ENCODE results near the gene HSD3B7.

The HSD3B7 gene

DNA sequence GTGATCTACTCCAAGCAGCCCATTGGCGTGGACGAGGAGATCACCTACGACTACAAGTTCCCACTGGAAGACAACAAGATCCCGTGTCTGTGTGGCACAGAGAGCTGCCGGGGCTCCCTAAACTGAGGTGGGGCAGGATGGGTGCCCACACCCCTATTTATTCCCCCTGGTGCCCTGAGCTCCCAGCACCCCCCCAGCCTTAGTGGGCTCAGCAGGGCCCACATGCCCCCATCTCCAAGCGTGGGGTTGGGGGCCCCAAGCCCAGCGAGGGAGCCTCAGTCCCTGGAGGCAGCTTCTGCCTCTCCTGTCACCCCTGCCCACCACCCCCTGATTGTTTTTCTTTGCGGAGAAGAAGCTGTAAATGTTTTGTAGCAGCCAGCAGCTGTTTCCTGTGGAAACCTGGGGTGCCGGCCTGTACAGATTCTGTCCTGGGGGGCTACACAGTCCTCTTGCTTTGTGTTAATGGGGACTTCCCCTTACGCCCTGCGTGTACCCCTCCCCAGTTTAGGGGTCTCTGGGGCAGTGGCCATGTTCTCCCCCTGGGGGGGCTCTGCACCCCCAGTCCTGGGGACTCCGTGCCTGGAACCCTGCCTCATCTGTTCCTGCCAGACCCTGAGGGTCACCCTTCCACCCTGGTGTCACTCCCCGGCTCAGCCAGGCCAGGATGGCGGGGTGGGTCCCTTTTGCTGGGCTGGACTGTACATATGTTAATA is 953 bp upstream of the HSD3B7 start:
- TF ChIP-seq, protein P1, sequence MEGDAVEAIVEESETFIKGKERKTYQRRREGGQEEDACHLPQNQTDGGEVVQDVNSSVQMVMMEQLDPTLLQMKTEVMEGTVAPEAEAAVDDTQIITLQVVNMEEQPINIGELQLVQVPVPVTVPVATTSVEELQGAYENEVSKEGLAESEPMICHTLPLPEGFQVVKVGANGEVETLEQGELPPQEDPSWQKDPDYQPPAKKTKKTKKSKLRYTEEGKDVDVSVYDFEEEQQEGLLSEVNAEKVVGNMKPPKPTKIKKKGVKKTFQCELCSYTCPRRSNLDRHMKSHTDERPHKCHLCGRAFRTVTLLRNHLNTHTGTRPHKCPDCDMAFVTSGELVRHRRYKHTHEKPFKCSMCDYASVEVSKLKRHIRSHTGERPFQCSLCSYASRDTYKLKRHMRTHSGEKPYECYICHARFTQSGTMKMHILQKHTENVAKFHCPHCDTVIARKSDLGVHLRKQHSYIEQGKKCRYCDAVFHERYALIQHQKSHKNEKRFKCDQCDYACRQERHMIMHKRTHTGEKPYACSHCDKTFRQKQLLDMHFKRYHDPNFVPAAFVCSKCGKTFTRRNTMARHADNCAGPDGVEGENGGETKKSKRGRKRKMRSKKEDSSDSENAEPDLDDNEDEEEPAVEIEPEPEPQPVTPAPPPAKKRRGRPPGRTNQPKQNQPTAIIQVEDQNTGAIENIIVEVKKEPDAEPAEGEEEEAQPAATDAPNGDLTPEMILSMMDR (IDR thresholded peaks at IDR 0.05; ENCODE audit: low read depth, low read length) = no peak
- no peak overlapping the region for H3K4me3 ChIP-seq (ENCODE audit: low read depth, low read length)

DNA sequence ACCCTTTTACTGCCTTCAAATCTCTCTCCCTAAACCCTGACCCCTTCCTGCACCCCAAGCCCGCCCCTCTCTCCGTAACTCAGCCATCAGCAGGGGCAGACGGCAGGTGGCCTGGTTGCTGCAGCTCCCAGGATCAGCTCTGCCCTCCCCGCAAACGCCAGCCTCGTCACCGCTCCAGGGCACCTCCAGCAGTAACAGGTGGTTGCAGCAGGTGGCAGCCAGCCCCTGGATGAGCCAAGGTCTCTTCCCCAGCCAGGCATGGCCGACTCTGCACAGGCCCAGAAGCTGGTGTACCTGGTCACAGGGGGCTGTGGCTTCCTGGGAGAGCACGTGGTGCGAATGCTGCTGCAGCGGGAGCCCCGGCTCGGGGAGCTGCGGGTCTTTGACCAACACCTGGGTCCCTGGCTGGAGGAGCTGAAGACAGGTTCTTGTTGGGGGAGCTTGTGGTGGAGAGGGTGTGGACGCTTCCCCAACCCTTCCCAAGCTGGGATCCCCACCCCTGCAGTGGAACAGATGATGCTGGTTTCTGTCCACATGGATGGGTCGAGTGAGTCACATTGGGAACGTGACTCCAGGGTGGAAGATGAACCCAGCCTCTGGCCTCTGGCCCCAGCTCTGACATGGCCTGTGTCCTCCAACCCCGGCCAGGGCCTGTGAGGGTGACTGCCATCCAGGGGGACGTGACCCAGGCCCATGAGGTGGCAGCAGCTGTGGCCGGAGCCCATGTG is 558 bp downstream of the HSD3B7 start:
- peak overlapping the region; percentile 38 for H3K4me3 ChIP-seq (ENCODE audit: low read depth, low read length)
- TF ChIP-seq, protein P1 (IDR thresholded peaks at IDR 0.05; ENCODE audit: low read depth, low read length) = no peak

DNA sequence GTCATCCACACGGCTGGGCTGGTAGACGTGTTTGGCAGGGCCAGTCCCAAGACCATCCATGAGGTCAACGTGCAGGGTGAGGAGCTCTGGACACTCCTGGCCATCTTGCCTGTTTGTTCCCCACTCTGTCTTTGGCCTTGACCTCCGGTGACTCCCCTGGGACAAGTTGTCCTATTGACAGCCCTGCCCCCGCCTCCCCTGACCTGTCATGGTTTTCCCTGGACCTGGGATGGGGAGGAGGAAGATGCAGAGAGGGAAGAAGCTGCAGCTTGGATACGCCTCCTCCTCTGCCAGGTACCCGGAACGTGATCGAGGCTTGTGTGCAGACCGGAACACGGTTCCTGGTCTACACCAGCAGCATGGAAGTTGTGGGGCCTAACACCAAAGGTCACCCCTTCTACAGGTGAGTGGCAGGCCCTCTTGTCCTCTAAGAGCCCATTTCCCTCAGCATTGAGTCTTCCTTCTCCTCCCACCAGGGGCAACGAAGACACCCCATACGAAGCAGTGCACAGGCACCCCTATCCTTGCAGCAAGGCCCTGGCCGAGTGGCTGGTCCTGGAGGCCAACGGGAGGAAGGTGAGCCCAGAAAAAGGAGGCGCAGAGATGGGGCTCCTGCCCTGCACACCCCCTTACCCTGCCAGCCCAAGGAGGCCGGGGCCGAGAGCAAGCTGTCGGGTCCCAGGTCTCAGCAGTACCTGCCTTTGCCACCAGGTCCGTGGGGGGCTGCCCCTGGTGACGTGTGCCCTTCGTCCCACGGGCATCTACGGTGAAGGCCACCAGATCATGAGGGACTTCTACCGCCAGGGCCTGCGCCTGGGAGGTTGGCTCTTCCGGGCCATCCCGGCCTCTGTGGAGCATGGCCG is 1.4 kb downstream of the HSD3B7 start:
- TF ChIP-seq, protein P1 (IDR thresholded peaks at IDR 0.05; ENCODE audit: low read depth, low read length) = no peak
- no peak overlapping the region for H3K4me3 ChIP-seq (ENCODE audit: low read depth, low read length)

DNA sequence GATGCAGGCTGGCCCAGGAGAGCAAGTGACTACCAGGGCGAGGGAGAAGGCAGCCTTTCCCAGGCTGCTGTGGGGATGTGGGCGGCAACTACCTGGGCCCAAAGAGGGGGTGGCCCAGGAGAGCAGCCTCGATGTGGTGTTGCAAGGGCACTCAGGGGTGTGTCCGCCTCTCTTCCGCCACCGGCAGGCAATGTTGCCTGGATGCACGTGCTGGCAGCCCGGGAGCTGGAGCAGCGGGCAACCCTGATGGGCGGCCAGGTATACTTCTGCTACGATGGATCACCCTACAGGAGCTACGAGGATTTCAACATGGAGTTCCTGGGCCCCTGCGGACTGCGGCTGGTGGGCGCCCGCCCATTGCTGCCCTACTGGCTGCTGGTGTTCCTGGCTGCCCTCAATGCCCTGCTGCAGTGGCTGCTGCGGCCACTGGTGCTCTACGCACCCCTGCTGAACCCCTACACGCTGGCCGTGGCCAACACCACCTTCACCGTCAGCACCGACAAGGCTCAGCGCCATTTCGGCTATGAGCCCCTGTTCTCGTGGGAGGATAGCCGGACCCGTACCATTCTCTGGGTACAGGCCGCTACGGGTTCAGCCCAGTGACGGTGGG is 2.7 kb downstream of the HSD3B7 start:
- H3K4me3 ChIP-seq (ENCODE audit: low read depth, low read length) = no peak overlapping the region
- TF ChIP-seq, protein P1 (IDR thresholded peaks at IDR 0.05; ENCODE audit: low read depth, low read length) = no peak

DNA sequence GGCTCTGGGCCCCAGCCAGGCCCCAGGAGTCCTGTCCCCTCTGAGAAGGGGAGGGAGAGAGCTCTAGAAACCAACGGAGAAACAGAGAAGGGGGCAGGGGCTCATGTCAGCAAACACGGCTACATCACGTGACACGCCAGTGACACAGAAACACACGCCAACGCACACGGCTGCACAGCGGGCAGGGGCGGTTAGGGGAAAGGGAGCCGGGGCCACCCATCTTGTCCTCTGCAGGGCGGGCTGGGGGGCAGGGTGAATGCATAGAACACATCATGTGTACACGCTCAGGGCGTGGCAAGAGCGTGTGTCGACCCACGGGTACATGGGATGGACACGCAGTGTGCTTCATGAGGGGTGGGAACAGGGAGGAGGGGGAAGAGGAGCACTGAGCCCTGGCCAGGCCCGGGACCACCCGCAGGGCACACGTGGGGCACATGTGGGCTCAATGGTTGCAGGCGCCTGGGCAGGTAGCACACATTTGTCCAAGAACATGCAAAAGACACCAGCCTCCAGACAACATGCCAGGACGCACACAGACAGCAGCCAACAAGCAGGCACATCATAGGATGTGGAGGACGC is 4.6 kb downstream of the HSD3B7 start:
- TF ChIP-seq, protein P1 (IDR thresholded peaks at IDR 0.05; ENCODE audit: low read depth, low read length) = no peak

DNA sequence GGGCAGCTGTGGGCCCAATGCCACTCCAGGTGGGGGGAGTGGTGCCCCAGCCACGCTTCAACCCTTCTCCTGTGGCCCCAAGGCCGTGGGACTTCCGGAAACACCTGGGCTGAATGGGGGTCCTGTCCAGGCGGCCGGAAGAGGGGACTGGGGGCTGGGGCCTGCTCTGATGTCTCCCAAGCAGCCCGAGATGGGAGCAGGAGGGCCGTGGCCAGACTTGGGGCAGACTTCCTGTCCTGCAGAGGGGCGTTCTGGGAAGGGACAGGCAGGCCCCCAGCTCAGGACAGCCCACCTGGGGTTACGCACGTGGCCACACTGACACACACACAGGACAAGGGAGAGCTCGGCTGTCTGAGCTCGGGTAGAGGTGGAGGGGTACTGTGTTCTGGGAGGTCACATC is 5.1 kb downstream of the HSD3B7 start:
- no peak overlapping the region for H3K4me3 ChIP-seq (ENCODE audit: low read depth, low read length)
- TF ChIP-seq, protein P1 (IDR thresholded peaks at IDR 0.05; ENCODE audit: low read depth, low read length) = no peak

More for the DNA sequence above, 4.6 kb downstream of the HSD3B7 start:
- H3K4me3 ChIP-seq (ENCODE audit: low read depth, low read length) = no peak overlapping the region

All from WI38 (cell line).